ENCODE data around the gene NSD2.

Gene NSD2

GRCh38 chr4:1997712-1998111 is 126.5 kb downstream of the NSD2 start:
- TF ChIP-seq POLR2AphosphoS5 (IDR thresholded peaks at IDR 0.05; ENCODE audit: low read depth, low read length) (no peak), FOXP2 (optimal IDR thresholded peaks at IDR 0.05; ENCODE audit: borderline replicate concordance, extremely low read depth, extremely low read length, insufficient read depth) (no peak), SIN3A (IDR thresholded peaks at IDR 0.05; ENCODE audit: borderline replicate concordance, insufficient read depth, low read length) (no peak), TAF1 (IDR thresholded peaks at IDR 0.05; ENCODE audit: borderline replicate concordance, insufficient read depth, low read length) (no peak), REST (IDR thresholded peaks at IDR 0.05; ENCODE audit: insufficient read depth in 1 of 2, low read depth in 2 of 2, low read length in 2 of 2) (no peak)

- no peak for TF ChIP-seq TAF1 (IDR thresholded peaks at IDR 0.05; ENCODE audit: borderline replicate concordance, insufficient read depth, low read length)
- TF ChIP-seq POLR2AphosphoS5 (IDR thresholded peaks at IDR 0.05; ENCODE audit: low read depth, low read length): no peak
- TF ChIP-seq REST (IDR thresholded peaks at IDR 0.05; ENCODE audit: insufficient read depth in 1 of 2, low read depth in 2 of 2, low read length in 2 of 2): no peak
- no peak for TF ChIP-seq SIN3A (IDR thresholded peaks at IDR 0.05; ENCODE audit: borderline replicate concordance, insufficient read depth, low read length)
- TF ChIP-seq FOXP2 (optimal IDR thresholded peaks at IDR 0.05; ENCODE audit: borderline replicate concordance, extremely low read depth, extremely low read length, insufficient read depth): no peak
These were observed 127.1 kb downstream of the NSD2 start for GRCh38 chr4:1998296-1998695.

- TF ChIP-seq TAF1 (IDR thresholded peaks at IDR 0.05; ENCODE audit: borderline replicate concordance, insufficient read depth, low read length) (no peak), REST (IDR thresholded peaks at IDR 0.05; ENCODE audit: insufficient read depth in 1 of 2, low read depth in 2 of 2, low read length in 2 of 2) (no peak), FOXP2 (optimal IDR thresholded peaks at IDR 0.05; ENCODE audit: borderline replicate concordance, extremely low read depth, extremely low read length, insufficient read depth) (no peak), SIN3A (IDR thresholded peaks at IDR 0.05; ENCODE audit: borderline replicate concordance, insufficient read depth, low read length) (no peak), POLR2AphosphoS5 (IDR thresholded peaks at IDR 0.05; ENCODE audit: low read depth, low read length) (no peak)
These were observed 135.2 kb downstream of the NSD2 start for GRCh38 chr4:2006367-2006766.

GRCh38 chr4:2006956-2007653 is 135.9 kb downstream of the NSD2 start:
- no peak for TF ChIP-seq FOXP2 (optimal IDR thresholded peaks at IDR 0.05; ENCODE audit: borderline replicate concordance, extremely low read depth, extremely low read length, insufficient read depth)
- no peak for TF ChIP-seq POLR2AphosphoS5 (IDR thresholded peaks at IDR 0.05; ENCODE audit: low read depth, low read length)
- TF ChIP-seq TAF1 (IDR thresholded peaks at IDR 0.05; ENCODE audit: borderline replicate concordance, insufficient read depth, low read length): no peak
- no peak for TF ChIP-seq REST (IDR thresholded peaks at IDR 0.05; ENCODE audit: insufficient read depth in 1 of 2, low read depth in 2 of 2, low read length in 2 of 2)
- TF ChIP-seq SIN3A (IDR thresholded peaks at IDR 0.05; ENCODE audit: borderline replicate concordance, insufficient read depth, low read length): no peak

Measured in PFSK-1 (cell line).